Measurements from ENCODE around the gene NUP93. TPM values are rescaled to one million over a fixed set of nuclear protein-coding genes. Genes with fewer than 3 reads are reported as not detected.

NUP93 gene
- polyA plus RNA-seq, 1 donor from 2014 or later = 237 TPM

- H2AFZ ChIP-seq (ENCODE audit: low read depth, low read length) = no peak overlapping the region
Observed at GRCh38 chr16:56870276-56870888, 140.5 kb downstream of the NUP93 start.

GRCh38 chr16:56871172-56871593 lies 141.3 kb downstream of the NUP93 start:
- H3K4me2 ChIP-seq (ENCODE audit: low read length) = no peak overlapping the region
- no peak overlapping the region for H2AFZ ChIP-seq (ENCODE audit: low read depth, low read length)
- H3K79me2 ChIP-seq (replicated peaks; ENCODE audit: insufficient read depth, low read length) = no peaks in the 10 kb centered on the region
- no peak overlapping the region for H3K9ac ChIP-seq (ENCODE audit: low read length)
- no peaks in the 10 kb centered on the region for H3F3A ChIP-seq (ENCODE audit: insufficient read depth, low read length, poor library complexity, severe bottlenecking)
- H3K36me3 ChIP-seq (ENCODE audit: insufficient read depth, low read length) = no peaks in the 10 kb centered on the region
- no peak for TF ChIP-seq MXI1 (conservative IDR thresholded peaks at IDR 0.05; ENCODE audit: poor library complexity, severe bottlenecking)
- TF ChIP-seq CTCF (IDR thresholded peaks at IDR 0.05; ENCODE audit: poor library complexity, severe bottlenecking) = no peak
- TF ChIP-seq TAF1 (IDR thresholded peaks at IDR 0.05; ENCODE audit: low read depth) = no peak
- TF ChIP-seq EZH2 (IDR thresholded peaks at IDR 0.05; ENCODE audit: borderline replicate concordance, insufficient read depth, low read length, poor library complexity, severe bottlenecking) = no peak
- TF ChIP-seq POLR2AphosphoS5 (IDR thresholded peaks at IDR 0.05) = no peak
- no peak for TF ChIP-seq EP300 (conservative IDR thresholded peaks at IDR 0.05; ENCODE audit: poor library complexity, severe bottlenecking)
- no peak for TF ChIP-seq SMC3 (conservative IDR thresholded peaks at IDR 0.05; ENCODE audit: poor library complexity)
- H3K4me3 ChIP-seq (ENCODE audit: low read length) = no peak overlapping the region
- no peaks in the 10 kb centered on the region for H3K9me3 ChIP-seq (ENCODE audit: low read length)
- no peaks in the 10 kb centered on the region for H3K9me2 ChIP-seq (ENCODE audit: insufficient read depth, low read length)
- H3K27me3 ChIP-seq (ENCODE audit: insufficient read depth, low read depth, low read length) = no peaks in the 10 kb centered on the region
- no peaks in the 10 kb centered on the region for H4K20me1 ChIP-seq (ENCODE audit: insufficient read depth)
- no peak overlapping the region for H3K27ac ChIP-seq (ENCODE audit: low read length)

More at GRCh38 chr16:56870276-56870888, 140.5 kb downstream of the NUP93 start:
- no peak overlapping the region for H3K4me3 ChIP-seq (ENCODE audit: low read length)
- no peaks in the 10 kb centered on the region for H4K20me1 ChIP-seq (ENCODE audit: insufficient read depth)
- H3K27me3 ChIP-seq (ENCODE audit: insufficient read depth, low read depth, low read length) = no peaks in the 10 kb centered on the region
- no peak overlapping the region for H3K4me2 ChIP-seq (ENCODE audit: low read length)
- no peaks in the 10 kb centered on the region for H3F3A ChIP-seq (ENCODE audit: insufficient read depth, low read length, poor library complexity, severe bottlenecking)
- H3K9ac ChIP-seq (ENCODE audit: low read length) = no peak overlapping the region
- no peaks in the 10 kb centered on the region for H3K79me2 ChIP-seq (replicated peaks; ENCODE audit: insufficient read depth, low read length)
- no peak for TF ChIP-seq EP300 (conservative IDR thresholded peaks at IDR 0.05; ENCODE audit: poor library complexity, severe bottlenecking)
- no peak for TF ChIP-seq EZH2 (IDR thresholded peaks at IDR 0.05; ENCODE audit: borderline replicate concordance, insufficient read depth, low read length, poor library complexity, severe bottlenecking)
- TF ChIP-seq CTCF (IDR thresholded peaks at IDR 0.05; ENCODE audit: poor library complexity, severe bottlenecking) = no peak
- TF ChIP-seq, protein P1, sequence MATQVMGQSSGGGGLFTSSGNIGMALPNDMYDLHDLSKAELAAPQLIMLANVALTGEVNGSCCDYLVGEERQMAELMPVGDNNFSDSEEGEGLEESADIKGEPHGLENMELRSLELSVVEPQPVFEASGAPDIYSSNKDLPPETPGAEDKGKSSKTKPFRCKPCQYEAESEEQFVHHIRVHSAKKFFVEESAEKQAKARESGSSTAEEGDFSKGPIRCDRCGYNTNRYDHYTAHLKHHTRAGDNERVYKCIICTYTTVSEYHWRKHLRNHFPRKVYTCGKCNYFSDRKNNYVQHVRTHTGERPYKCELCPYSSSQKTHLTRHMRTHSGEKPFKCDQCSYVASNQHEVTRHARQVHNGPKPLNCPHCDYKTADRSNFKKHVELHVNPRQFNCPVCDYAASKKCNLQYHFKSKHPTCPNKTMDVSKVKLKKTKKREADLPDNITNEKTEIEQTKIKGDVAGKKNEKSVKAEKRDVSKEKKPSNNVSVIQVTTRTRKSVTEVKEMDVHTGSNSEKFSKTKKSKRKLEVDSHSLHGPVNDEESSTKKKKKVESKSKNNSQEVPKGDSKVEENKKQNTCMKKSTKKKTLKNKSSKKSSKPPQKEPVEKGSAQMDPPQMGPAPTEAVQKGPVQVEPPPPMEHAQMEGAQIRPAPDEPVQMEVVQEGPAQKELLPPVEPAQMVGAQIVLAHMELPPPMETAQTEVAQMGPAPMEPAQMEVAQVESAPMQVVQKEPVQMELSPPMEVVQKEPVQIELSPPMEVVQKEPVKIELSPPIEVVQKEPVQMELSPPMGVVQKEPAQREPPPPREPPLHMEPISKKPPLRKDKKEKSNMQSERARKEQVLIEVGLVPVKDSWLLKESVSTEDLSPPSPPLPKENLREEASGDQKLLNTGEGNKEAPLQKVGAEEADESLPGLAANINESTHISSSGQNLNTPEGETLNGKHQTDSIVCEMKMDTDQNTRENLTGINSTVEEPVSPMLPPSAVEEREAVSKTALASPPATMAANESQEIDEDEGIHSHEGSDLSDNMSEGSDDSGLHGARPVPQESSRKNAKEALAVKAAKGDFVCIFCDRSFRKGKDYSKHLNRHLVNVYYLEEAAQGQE (IDR thresholded peaks at IDR 0.05; ENCODE audit: borderline replicate concordance) = no peak
- TF ChIP-seq MXI1 (conservative IDR thresholded peaks at IDR 0.05; ENCODE audit: poor library complexity, severe bottlenecking) = no peak
- no peak for TF ChIP-seq POLR2AphosphoS5 (IDR thresholded peaks at IDR 0.05)
- TF ChIP-seq TAF1 (IDR thresholded peaks at IDR 0.05; ENCODE audit: low read depth) = no peak
- no peak for TF ChIP-seq SMC3 (conservative IDR thresholded peaks at IDR 0.05; ENCODE audit: poor library complexity)
- no peaks in the 10 kb centered on the region for H3K9me2 ChIP-seq (ENCODE audit: insufficient read depth, low read length)
- H3K9me3 ChIP-seq (ENCODE audit: low read length) = no peaks in the 10 kb centered on the region
- no peak overlapping the region for H3K27ac ChIP-seq (ENCODE audit: low read length)
- no peaks in the 10 kb centered on the region for H3K36me3 ChIP-seq (ENCODE audit: insufficient read depth, low read length)
